ENCODE measurements around the gene GALNT17.

GALNT17 gene

GRCh38 chr7:71633551-71634008 lies 501.6 kb downstream of the GALNT17 start:
- TF ChIP-seq CTCF (IDR thresholded peaks at IDR 0.05): no peak

DNA sequence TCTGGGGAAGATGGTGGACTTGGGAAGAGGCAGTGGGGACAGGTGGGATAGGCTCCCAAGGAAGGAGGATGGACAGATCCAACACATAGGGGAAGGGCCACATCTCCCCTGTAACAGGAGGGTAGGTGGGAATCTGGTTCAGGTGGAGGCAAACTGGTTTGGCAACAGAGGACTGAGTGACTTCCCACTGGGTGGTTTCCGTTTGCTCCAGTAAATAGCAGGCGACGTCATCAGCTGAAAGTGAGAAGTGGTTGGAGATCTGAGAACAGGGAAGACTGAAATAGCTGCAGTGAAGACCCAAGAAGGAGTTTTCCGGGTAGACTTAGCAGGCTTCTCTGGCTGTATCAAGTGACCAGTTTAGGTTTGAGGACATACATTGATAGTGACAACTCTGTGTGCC lies 504.4 kb downstream of the GALNT17 start:
- TF ChIP-seq CTCF (IDR thresholded peaks at IDR 0.05): no peak

DNA sequence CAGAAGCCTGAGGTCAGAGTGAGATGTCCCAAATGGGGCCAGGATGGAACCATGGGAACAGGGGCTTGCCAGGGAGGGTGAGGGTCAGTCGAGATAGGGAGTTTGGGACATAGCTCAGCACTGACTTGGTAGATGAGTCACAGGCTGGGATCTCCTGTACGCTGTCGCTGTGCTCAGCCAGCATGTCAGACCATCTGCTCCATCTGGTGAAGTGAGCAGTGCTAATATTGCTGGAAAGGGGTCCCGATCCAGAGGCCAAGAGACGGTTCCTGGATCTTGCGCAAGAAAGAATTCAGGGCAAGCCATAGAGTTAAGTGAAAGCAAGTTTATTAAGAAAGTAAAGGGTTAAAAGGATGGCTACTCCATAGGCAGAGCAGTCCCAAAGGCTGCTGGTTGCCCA lies 505.6 kb downstream of the GALNT17 start:
- no peak for TF ChIP-seq CTCF (IDR thresholded peaks at IDR 0.05)

DNA sequence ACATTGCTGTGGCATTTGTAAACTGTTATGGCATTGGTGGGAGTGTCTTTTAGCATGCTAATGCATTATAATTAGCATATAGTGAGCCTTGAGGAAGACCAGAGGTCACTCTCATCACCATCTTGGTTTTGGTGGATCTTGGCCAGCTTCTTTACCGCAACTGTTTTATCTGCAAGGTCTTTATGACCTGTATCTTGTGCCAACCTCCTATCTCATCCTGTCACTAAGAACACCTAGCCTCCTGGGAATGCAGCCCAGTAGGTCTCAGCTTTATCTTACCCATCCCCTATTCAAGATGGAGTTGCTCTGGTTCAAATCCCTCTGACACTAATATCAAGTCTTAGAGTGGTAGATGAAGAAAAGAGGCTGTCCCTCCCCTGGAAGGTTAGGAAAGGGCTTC lies 506.2 kb downstream of the GALNT17 start:
- TF ChIP-seq CTCF (IDR thresholded peaks at IDR 0.05): no peak

DNA sequence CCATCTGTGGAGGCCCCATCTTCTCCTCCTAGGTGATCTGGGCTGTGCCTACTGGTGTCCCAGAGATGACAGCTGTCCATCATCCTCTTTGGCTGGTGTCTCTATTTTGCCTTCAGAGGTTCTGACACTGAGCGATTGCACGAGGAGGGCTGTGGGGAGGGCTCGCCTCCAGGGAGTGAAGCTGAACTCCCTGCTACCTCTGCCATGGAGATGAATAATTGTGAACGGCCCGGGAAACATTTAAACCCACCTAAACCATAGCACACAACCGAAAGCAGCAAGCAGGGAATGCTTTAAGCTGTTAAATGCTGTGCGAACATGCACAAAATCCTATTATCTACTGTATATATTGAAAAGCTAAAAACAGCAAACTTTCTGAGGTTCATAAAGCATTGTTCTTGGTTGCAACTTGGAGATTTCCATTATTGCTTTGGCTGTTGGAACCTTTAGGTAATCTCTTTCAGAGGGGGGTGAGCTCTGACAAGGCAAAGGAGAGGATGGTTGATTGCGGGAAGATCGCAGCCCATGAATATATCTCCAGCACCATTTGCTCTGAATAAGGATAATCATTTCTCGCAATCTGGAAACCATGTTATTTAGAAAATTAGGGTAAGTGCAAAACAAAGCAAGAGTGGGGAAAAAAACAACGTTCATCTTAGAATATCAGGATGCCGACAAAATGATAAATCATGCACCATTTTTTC lies 507.6 kb downstream of the GALNT17 start:
- TF ChIP-seq CTCF (IDR thresholded peaks at IDR 0.05): no peak

DNA sequence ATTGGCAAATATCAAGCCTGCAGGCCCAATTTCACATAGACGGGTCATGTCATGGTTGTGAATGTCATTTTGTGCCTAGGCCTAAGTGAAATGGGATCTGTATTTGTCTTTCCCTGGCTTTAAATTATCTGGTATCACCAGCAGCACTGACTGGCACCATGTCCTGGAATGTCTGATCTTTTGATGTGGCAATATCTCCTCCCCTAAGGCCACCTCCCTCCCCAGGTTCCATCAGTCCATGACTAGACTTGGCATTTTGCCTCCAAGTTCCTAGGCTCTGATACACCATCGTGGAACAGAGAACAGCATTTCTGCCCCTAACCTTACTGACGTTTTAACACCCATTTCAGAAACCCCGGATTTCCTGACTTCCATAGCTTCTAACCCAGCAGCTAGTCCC lies 513.9 kb downstream of the GALNT17 start:
- no peak for TF ChIP-seq CTCF (IDR thresholded peaks at IDR 0.05)

DNA sequence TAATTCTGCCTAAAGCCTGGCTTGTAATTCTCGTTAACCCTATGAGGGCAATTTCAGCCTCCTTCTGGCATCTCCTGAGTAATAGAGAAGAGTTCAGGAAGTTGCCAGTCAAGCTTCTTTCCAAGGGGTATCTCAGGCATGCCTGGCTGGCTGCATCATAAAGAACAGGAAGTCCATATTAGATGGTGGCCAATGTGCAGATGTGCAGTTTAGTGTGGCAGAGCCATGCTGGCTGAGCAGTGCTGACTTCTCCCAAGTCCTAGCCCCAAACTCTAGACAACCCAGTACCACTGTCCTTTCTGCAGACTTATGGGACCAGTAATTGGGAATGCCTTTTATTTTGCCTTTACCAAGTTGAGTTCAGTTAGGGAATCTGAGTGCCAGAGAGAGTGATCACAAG lies 517.9 kb downstream of the GALNT17 start:
- TF ChIP-seq CTCF (IDR thresholded peaks at IDR 0.05): no peak
